Thymus (tissue), 11 donors: Measurements from ENCODE around the gene VSIG8. TPM values are rescaled to one million over a fixed set of nuclear protein-coding genes. Genes with fewer than 3 reads are reported as not detected.

Source experiments
- DNase-seq, 9 donors: peaks; one replicate each; pipeline ENCODE4 v3.0.0-alpha.2; 2013; ENCODE audit warnings: low spot score in 9 of 9, low read depth in 6 of 9, missing footprints in 1 of 9
- H3K27ac ChIP-seq, 2 donors: one replicate each; pipeline ENCODE4 v1.5.1; 2013; ENCODE audit warnings: control low read depth in 1 of 2, low read depth in 1 of 2, low read length in 1 of 2, mild to moderate bottlenecking in 1 of 2, moderate library complexity in 1 of 2
- H3K27me3 ChIP-seq, 2 donors: one replicate each; pipeline ENCODE4 v1.5.1; 2013; ENCODE audit warnings: low read length in 1 of 2; ENCODE audit not compliant: control insufficient read depth in 2 of 2, insufficient read depth in 1 of 2
- H3K36me3 ChIP-seq, 2 donors: one replicate each; pipeline ENCODE4 v1.5.1; 2013; ENCODE audit warnings: low read length in 1 of 2, mild to moderate bottlenecking in 1 of 2, moderate library complexity in 1 of 2; ENCODE audit not compliant: control insufficient read depth in 2 of 2, insufficient read depth in 2 of 2
- H3K4me1 ChIP-seq, 2 donors: one replicate each; pipeline ENCODE4 v1.5.1; 2013; ENCODE audit warnings: low read length in 2 of 2; ENCODE audit not compliant: control insufficient read depth in 2 of 2, insufficient read depth in 2 of 2
- H3K4me3 ChIP-seq, 2 donors: one replicate each; pipeline ENCODE4 v1.5.1; 2013; ENCODE audit warnings: low read length in 2 of 2, control low read depth in 1 of 2, mild to moderate bottlenecking in 1 of 2
- H3K9me3 ChIP-seq, 2 donors: one replicate each; pipeline ENCODE4 v1.5.1; 2013; ENCODE audit warnings: low read length in 1 of 2, mild to moderate bottlenecking in 1 of 2; ENCODE audit not compliant: control insufficient read depth in 2 of 2, insufficient read depth in 1 of 2
- WGBS: extraction: QIAGEN DNeasy Blood & Tissue Kit; methylation state at CpG from one replicate; pipeline ENCODE4 v1.1.7; 2013; 5-methylcytosine and 5-hydroxymethylcytosine counted together
- polyA plus RNA-seq: library from polyadenylated mRNA; stranded (reverse); fragments of 200-250 nt; gene quantifications from one replicate; pipeline ENCODE4 v1.2.3, GENCODE V29; 2013
- total RNA-seq: library from RNA; stranded (reverse); fragments of 120-200 nt; gene quantifications from one replicate; pipeline ENCODE4 v1.2.4, GENCODE V29; 2013
- donor health status: healthy.

Gene VSIG8
- total and polyA plus RNA-seq, 2 donors: 0.24 to 2.6 TPM

DNA sequence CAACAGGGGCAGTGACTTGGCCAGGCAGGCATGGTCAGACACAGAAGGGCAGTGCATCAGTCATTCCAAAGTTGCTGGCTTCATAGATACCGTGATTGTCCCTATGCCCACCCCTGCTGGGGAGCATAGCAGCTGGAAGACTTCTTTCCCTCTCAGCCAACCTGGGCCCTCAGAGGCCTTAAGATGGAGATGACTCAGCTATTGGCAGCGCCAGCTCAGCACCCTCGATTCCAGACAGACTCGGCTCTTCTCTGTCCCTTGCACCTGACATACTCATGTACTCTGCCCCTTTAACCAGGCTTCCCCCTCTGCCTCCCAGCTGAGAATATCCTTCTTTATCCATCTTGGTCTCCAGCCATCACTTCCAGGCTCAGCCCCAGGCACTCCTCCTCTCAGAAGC lies 19.0 kb downstream of the VSIG8 start:
- Histone ChIP-seq H3K4me3 (no peak overlapping the region), H3K4me1 (no peaks in the 10 kb centered on the region), H3K9me3 (no peaks in the 10 kb centered on the region), H3K36me3 (no peaks in the 10 kb centered on the region), H3K27me3 (peaks cover 0 to 2% of the 10 kb centered on the region in 2 donors), H3K27ac (no peak overlapping the region)
- WGBS: 85% methylated on average over 4 of the region's 4 CpGs
- no peak for DNase-seq

DNA sequence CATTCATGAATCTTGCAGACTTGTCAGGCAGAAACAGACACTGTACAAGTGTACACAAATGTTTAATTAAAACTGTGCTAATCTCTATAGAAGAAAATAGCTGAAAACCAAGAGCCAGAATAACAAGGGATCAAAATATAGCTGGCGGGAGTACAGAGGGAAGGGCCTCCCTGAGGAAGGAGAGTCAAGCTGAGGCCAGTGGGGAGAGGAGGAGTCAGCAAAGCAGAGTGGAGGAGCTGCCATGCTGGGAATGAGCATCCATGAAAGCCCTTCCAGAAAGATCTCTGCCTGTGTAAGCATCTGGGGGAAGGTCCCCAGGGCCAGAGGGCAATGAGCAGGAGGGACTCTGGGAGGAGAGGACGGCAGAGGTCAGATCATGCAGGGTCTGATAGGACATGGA lies 20.7 kb downstream of the VSIG8 start:
- 98% methylated on average over 2 of the region's 2 CpGs for WGBS
- no peak overlapping the region for H3K27ac ChIP-seq
- H3K4me1 ChIP-seq: no peaks in the 10 kb centered on the region
- no peaks in the 10 kb centered on the region for H3K27me3 ChIP-seq
- no peak for DNase-seq
- H3K4me3 ChIP-seq: no peak overlapping the region
- H3K9me3 ChIP-seq: no peaks in the 10 kb centered on the region
- H3K36me3 ChIP-seq: no peaks in the 10 kb centered on the region

DNA sequence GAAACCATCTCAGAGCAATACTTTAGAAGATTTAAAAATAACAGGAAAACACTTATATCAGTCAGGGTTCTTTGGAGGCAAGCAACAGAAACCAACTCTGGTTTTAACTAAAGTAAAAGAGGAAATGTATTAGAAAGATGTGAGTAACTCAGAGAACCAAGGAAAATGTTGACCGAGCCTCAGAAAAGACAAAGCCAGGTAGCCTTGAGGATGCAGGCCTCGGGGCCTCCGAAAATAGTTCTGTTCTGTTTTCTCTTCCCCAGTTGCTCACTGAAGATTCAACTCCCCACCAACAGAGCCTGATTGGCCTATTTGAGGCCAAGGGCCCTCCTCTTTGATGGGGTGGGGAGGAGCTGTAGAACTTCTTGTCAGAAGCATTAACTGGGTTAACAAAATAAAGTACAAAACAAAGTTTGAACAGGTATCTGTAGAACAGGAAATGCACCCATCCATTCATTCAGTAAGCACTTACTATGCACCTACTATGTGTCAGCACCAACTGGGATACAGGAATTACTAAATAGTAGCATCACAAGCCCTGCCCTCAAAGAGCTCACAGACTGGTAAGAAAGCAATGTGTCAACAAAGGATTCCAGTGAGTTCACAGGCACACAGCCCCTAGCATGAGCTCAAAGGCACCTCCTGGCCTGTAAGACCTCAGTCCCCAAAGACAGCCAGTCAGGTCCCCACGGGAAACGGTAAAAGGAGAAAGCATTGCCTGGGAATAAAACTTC lies 23.2 kb downstream of the VSIG8 start:
- Histone ChIP-seq H3K36me3 (no peaks in the 10 kb centered on the region), H3K27ac (no peak overlapping the region), H3K9me3 (no peaks in the 10 kb centered on the region), H3K4me1 (no peaks in the 10 kb centered on the region), H3K27me3 (no peaks in the 10 kb centered on the region), H3K4me3 (no peak overlapping the region)
- DNase-seq: no peak
- WGBS: 97% methylated on average over 5 of the region's 5 CpGs

DNA sequence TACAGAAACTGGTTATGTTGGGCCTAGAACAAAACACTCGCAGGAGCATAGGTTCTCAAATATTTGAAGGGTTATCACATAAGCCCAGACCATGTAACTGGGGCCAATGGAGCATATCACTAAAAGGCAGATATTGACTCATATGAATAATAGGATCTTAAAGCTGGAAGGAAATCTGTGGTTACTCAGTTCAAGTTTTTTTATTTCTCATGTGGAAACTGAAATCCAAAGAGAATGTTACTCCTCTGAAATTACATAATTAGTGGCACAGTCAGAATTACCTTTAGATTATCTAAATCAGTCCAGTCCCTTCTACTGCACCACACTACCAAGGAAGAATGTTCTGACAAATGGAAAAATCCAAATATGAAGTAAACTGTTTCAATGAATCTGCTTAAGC lies 23.7 kb downstream of the VSIG8 start:
- Histone ChIP-seq H3K27me3 (no peaks in the 10 kb centered on the region), H3K4me3 (no peak overlapping the region), H3K27ac (no peak overlapping the region), H3K36me3 (no peaks in the 10 kb centered on the region), H3K4me1 (no peaks in the 10 kb centered on the region), H3K9me3 (no peaks in the 10 kb centered on the region)
- DNase-seq: no peak
- WGBS: 90% methylated on average over 1 of the region's 1 CpG

DNA sequence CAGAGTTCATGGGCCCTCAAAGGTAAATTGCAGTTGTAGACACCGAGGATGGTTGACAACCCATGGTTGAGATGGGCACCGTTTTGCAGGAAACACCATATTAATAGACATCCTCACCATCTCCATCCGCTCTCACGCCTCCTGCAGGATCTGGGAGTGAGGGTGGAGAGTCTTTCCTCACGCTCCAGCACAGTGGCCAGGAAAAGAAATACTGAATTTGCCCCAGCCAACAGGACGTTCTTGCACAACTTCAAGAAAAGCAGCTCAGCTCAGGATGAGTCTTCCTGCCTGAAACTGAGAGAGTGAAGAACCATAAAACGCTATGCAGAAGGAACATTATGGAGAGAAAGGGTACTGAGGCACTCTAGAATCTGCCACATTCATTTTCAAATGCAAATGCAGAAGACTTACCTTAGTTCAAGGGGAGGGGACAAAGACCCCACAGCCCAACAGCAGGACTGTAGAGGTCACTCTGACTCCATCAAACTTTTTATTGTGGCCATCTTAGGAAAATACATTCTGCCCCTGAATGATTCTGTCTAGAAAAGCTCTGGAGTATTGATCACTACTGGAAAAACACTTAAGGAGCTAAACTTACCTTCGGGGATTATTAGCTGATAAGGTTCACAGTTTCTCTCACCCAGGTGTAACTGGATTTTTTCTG lies 26.5 kb downstream of the VSIG8 start:
- H3K27ac ChIP-seq: no peak overlapping the region
- WGBS: 96% methylated on average over 8 of the region's 8 CpGs
- no peaks in the 10 kb centered on the region for H3K27me3 ChIP-seq
- H3K36me3 ChIP-seq: no peaks in the 10 kb centered on the region
- no peak for DNase-seq
- no peak overlapping the region for H3K4me3 ChIP-seq
- no peaks in the 10 kb centered on the region for H3K9me3 ChIP-seq
- H3K4me1 ChIP-seq: no peaks in the 10 kb centered on the region

DNA sequence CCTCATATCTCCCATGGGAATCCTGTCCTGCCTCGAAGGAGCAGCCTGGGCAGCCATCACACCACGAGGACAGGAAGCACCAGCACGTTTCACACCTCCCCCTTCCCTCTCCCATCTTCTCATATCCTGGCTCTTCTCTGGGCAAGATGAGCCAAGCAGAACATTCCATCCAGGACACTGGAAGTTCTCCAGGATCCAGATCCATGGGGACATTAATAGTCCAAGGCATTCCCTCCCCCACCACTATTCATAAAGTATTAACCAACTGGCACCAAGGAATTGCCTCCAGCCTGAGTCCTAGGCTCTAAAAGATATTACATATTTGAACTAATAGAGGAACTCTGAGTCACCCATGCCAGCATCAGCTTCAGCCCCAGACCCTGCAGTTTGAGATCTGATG lies 27.1 kb downstream of the VSIG8 start:
- WGBS: 88% methylated on average over 3 of the region's 3 CpGs
- H3K4me3 ChIP-seq: no peak overlapping the region
- H3K9me3 ChIP-seq: no peaks in the 10 kb centered on the region
- no peaks in the 10 kb centered on the region for H3K27me3 ChIP-seq
- H3K27ac ChIP-seq: no peak overlapping the region
- no peak for DNase-seq
- no peaks in the 10 kb centered on the region for H3K4me1 ChIP-seq
- no peaks in the 10 kb centered on the region for H3K36me3 ChIP-seq

DNA sequence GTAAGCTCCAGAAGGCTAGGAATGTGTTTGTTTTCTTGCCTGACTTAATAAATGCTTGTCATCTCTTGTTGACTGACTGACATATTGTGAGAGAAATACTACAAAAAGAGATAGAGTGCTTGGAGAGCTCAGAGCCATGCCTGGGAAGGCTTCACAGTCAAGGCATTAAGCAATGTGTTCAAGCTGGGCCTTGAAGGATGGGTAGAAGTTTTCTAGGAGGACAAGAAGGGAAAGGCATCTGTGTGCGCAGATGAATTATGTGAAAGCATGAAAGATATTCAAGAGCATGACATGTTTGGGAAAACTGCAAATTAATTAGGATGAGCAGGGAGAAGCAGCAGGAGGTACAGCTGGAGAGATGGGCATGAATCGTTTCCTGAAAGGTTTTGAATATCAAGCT lies 30.1 kb downstream of the VSIG8 start:
- Histone ChIP-seq H3K4me3 (no peak overlapping the region), H3K9me3 (no peaks in the 10 kb centered on the region), H3K4me1 (peaks cover 1 to 7% of the 10 kb centered on the region in 2 donors), H3K36me3 (no peaks in the 10 kb centered on the region), H3K27ac (no peak overlapping the region), H3K27me3 (no peaks in the 10 kb centered on the region)
- 98% methylated on average over 2 of the region's 2 CpGs for WGBS
- DNase-seq: no peak

DNA sequence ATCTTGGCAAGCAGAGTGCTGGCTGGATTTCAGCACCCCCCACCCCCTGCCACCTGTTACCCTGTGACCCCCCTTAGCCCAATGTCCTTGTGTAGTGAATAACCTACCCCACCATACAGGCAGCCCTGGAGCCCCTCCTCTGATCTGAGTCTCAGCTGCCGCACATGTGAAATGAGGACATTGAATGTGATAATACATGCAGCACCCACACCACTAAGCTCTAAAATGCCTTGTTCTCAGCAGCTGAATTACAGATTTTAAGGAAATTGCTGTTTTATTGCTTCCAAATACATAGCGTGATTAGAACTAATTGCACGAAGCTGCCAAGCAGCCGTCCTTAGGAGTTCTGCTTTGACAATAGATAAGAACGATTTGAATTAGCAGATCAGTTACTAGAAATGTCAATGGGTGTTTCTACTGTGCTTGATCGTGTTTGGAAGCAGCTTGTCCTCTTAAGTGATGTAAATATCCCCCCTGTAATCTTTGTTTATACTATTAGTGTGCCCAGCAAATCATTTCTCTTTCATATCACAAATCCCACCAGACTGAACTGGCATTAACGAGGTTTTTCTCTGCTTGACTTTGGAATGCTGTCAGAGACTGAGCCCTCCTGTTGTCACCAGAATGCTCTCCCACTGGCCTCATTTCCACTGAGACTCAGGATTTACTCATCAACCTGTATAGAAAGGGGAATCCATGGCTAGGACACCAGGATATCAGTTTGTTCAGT lies 30.9 kb downstream of the VSIG8 start:
- no peaks in the 10 kb centered on the region for H3K36me3 ChIP-seq
- no peak for DNase-seq
- 92% methylated on average over 7 of the region's 7 CpGs for WGBS
- H3K27me3 ChIP-seq: no peaks in the 10 kb centered on the region
- no peaks in the 10 kb centered on the region for H3K9me3 ChIP-seq
- peaks cover 4 to 14% of the 10 kb centered on the region in 2 donors for H3K4me1 ChIP-seq
- no peak overlapping the region for H3K27ac ChIP-seq
- H3K4me3 ChIP-seq: no peak overlapping the region

DNA sequence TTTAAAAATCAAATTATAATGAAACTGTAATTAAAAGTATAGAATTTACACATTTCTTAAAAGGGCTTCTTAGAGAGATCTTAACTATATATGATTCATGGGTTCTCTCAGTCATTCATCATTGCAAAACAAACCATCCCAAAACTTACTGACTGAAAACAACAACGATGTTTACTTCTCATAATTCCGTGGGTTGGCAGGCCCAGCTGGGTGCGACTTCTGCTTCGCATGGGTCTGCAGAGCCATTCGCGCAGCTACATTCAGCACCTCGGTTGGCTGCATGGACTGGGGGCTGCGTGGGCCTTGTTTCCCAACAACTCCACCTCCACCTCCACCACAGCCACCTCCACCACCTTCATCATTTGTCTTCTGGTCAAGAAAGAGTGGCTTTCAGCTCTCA lies 31.7 kb downstream of the VSIG8 start:
- Histone ChIP-seq H3K4me1 (peaks cover 9 to 23% of the 10 kb centered on the region in 2 donors), H3K4me3 (no peak overlapping the region), H3K36me3 (no peaks in the 10 kb centered on the region), H3K9me3 (no peaks in the 10 kb centered on the region), H3K27me3 (no peaks in the 10 kb centered on the region), H3K27ac (no peak overlapping the region)
- no peak for DNase-seq
- 96% methylated on average over 8 of the region's 8 CpGs for WGBS
